HEK293T (cell line): ENCODE results near the gene MCMBP.
A peak's percentile ranks its signal among the peaks of the same experiment; 100 is the strongest.
"Not testable (repeated sequence)": the region's sequence is repeated elsewhere in the genome, so short reads cannot be mapped to it uniquely, and the experiment has no call there.

Experiments used
- CTCF ChIA-PET: fragments of 350-600 bp; formaldehyde crosslinking; extraction: SDS; loops from one replicate; lab custom pipeline; 2021; ENCODE audit warnings: antibody characterized with exemption, inconsistent platforms; lab: Yijun Ruan, JAX
- POLR2A ChIA-PET: fragments of 350-600 bp; formaldehyde crosslinking; extraction: SDS; loops from one replicate; lab custom pipeline; 2020; ENCODE audit warnings: antibody characterized with exemption, inconsistent platforms; lab: Yijun Ruan, JAX
- DNase-seq: peaks from one replicate; pipeline ENCODE4 v3.0.0; 2012; ENCODE audit warnings: mixed read lengths; ENCODE audit errors: extremely low spot score
- BHLHE40 ChIP-seq: fragments of 450-650 bp; IDR thresholded peaks from 2 replicates; pipeline ENCODE4 v1.6.1; 2016; ENCODE audit warnings: mild to moderate bottlenecking, moderate library complexity, borderline replicate concordance
- ELF4 ChIP-seq: fragments of 450-650 bp; IDR thresholded peaks from 2 replicates; pipeline ENCODE4 v1.6.1; 2017; ENCODE audit warnings: antibody characterized with exemption
- FOXA1 ChIP-seq: fragments of 450-650 bp; IDR thresholded peaks from 2 replicates; pipeline ENCODE4 v1.6.1; 2016; ENCODE audit warnings: mild to moderate bottlenecking
- FOXK2 ChIP-seq: fragments of 450-650 bp; IDR thresholded peaks from 2 replicates; pipeline ENCODE4 v1.6.1; 2016; ENCODE audit warnings: mild to moderate bottlenecking
- FOXM1 ChIP-seq: fragments of 450-650 bp; IDR thresholded peaks from 2 replicates; pipeline ENCODE4 v1.6.1; 2017; ENCODE audit warnings: mild to moderate bottlenecking, borderline replicate concordance
- L3MBTL2 ChIP-seq: fragments of 450-650 bp; conservative IDR thresholded peaks from 2 replicates; pipeline ENCODE4 v1.6.1; 2016; ENCODE audit warnings: mild to moderate bottlenecking
- LEF1 ChIP-seq: fragments of 450-650 bp; IDR thresholded peaks from 2 replicates; pipeline ENCODE4 v1.6.1; 2017; ENCODE audit warnings: mild to moderate bottlenecking, borderline replicate concordance
- NFRKB ChIP-seq: fragments of 450-650 bp; IDR thresholded peaks from 2 replicates; pipeline ENCODE4 v1.6.1; 2016; ENCODE audit warnings: mild to moderate bottlenecking, moderate library complexity
- SUZ12 ChIP-seq: fragments of 450-650 bp; IDR thresholded peaks from 2 replicates; pipeline ENCODE4 v1.6.1; 2016; ENCODE audit warnings: mild to moderate bottlenecking
- ZNF384 ChIP-seq: fragments of 450-650 bp; IDR thresholded peaks from 2 replicates; pipeline ENCODE4 v1.6.1; 2016
- TF ChIP-seq, protein P1 (sequence below): fragments of 450-650 bp; IDR thresholded peaks from 2 replicates; pipeline ENCODE4 v1.6.1; 2016

The MCMBP gene

GRCh38 chr10:119893074-119893473, 20.4 kb upstream of the MCMBP start:
- DNase-seq = no peak
- CTCF ChIA-PET = no interaction called here
- POLR2A ChIA-PET = interaction anchor here (1.0 to 1.4 kb wide), 16 partner anchors 8 to 686 kb away, joined by 3 to 28 read pairs (median 4); partner anchors contain the start of genes INPP5F and MCMBP
- TF ChIP-seq LEF1 (no peak), ZNF384 (peak; percentile 59; the same call in 1 of the 2 replicates)

DNA sequence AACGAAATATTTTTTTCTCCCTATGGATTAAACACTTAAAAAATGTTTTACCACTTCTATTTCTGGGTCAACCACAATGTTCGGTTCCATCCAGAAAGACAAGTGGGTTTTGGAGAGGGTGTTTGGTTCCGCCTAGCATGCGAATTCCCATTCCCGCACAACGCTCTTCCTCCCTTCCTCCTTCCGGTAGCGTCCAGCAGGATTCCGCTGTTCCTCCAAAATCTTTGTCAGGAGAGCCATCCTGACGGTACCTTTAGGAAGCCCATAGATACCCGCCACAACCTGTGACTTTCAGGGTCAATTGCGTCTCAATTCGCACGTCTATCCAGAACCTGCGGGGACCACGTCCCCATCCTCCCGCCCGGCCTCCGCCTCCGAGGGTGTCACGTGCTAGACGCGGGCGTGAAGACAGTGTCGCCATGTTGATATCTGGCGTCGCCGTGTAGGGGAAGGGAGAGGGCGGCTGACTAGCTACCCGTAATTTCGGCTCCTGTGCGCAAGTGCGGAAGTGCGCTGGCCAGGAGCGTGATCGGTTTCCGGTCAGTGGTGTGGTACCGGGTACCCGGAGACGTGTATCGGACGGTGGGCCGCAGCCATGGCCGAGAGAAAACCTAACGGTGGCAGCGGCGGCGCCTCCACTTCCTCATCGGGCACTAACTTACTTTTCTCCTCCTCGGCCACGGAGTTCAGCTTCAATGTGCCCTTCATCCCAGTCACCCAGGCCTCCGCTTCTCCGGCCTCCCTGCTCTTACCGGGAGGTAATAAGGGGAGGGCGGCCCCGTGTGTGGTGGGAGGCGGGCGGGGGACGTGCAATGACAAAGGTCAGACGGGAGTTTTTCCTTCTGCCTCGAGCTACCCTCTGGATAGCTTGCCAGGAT, 19.8 kb upstream of the MCMBP start, which contains the start of gene SEC23IP:
SEC23IP (plus strand) TSS at position 543 of the 878 bp plus-strand sequence; CDS start at position 596, 53 bp downstream.
- ChIA-PET CTCF (no interaction called here), POLR2A (interaction anchor here (0.6 to 1.4 kb wide), 20 partner anchors 9 to 686 kb away, joined by 3 to 28 read pairs (median 3); partner anchors contain the start of genes BAG3, INPP5F and MCMBP)
- TF ChIP-seq, protein P1, sequence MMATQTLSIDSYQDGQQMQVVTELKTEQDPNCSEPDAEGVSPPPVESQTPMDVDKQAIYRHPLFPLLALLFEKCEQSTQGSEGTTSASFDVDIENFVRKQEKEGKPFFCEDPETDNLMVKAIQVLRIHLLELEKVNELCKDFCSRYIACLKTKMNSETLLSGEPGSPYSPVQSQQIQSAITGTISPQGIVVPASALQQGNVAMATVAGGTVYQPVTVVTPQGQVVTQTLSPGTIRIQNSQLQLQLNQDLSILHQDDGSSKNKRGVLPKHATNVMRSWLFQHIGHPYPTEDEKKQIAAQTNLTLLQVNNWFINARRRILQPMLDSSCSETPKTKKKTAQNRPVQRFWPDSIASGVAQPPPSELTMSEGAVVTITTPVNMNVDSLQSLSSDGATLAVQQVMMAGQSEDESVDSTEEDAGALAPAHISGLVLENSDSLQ = no peak
- TF ChIP-seq NFRKB (peak; percentile 34; the same call in 1 of the 2 replicates), BHLHE40 (no peak), SUZ12 (no peak), L3MBTL2 (peak; percentile 98), ELF4 (peak; percentile 85), FOXA1 (no peak), FOXK2 (peak; percentile 79; the same call in 1 of the 2 replicates), ZNF384 (no peak), FOXM1 (no peak)
- DNase-seq = peak; percentile 98

GRCh38 chr10:119891849-119892187, 19.2 kb upstream of the MCMBP start:
- ChIA-PET CTCF (interaction anchor here (1.2 kb wide), 1 partner anchor 20 kb away, joined by 3 read pairs; no protein-coding TSS in a partner anchor), POLR2A (interaction anchor here (0.6 to 1.4 kb wide), 19 partner anchors 8 to 283 kb away, joined by 3 to 28 read pairs (median 3); partner anchors contain the start of genes BAG3, INPP5F and MCMBP)
- not testable (repeated sequence) for DNase-seq

DNA sequence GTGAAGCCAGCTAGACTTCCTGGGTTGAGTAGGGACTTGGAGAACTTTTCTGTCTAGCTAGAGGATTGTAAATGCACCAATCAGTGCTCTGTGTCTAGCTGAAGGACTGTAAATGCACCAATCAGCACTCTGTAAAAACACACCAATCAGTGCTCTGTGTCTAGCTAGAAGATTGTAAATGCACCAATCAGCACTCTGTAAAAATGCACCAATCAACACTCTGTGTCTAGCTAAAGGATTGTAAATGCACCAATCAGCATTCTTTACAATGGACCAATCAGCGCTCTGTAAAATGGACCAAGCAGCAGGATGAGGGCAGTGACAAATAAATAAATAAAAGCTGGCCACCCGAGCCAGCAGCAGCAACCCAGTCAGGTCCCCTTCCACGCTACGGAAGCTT, 17.7 kb upstream of the MCMBP start:
- DNase-seq, CTCF ChIA-PET: not testable (repeated sequence)
- POLR2A ChIA-PET = interaction anchor here (0.6 to 1.6 kb wide), 2 partner anchors 17 to 164 kb away, joined by 3 to 13 read pairs; partner anchors contain the start of genes INPP5F and MCMBP

DNA sequence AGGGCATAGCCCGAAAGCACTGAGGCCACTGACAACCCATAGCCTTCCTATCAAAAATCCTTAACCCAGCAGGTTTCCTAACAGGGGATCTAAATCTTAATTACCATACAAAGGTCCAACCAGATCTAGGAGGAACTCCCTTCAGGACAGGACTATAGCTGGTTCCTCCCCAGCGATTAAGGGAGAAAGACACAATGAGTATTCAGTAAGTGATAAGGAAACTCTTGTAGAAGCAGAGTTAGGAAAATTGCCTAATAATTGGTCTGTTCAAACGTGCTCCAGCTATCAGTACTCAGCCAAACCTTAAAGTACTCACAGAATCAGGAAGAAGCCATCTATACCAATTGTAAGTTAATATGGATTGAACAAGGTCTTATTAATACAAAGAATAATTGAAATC, 16.6 kb upstream of the MCMBP start:
- DNase-seq, CTCF ChIA-PET: not testable (repeated sequence)
- POLR2A ChIA-PET = interaction anchor here (1.6 kb wide), 1 partner anchor 16 kb away, joined by 13 read pairs; the partner anchor contains the start of gene MCMBP

- DNase-seq, POLR2A ChIA-PET, CTCF ChIA-PET: not testable (repeated sequence)
Observed at GRCh38 chr10:119888715-119889114, 16.1 kb upstream of the MCMBP start.

- CTCF ChIA-PET, DNase-seq: not testable (repeated sequence)
- POLR2A ChIA-PET = interaction anchor here (2.2 kb wide), 1 partner anchor 14 kb away, joined by 10 read pairs; the partner anchor contains the start of gene MCMBP
Observed at GRCh38 chr10:119886070-119886469, 13.4 kb upstream of the MCMBP start.

DNA sequence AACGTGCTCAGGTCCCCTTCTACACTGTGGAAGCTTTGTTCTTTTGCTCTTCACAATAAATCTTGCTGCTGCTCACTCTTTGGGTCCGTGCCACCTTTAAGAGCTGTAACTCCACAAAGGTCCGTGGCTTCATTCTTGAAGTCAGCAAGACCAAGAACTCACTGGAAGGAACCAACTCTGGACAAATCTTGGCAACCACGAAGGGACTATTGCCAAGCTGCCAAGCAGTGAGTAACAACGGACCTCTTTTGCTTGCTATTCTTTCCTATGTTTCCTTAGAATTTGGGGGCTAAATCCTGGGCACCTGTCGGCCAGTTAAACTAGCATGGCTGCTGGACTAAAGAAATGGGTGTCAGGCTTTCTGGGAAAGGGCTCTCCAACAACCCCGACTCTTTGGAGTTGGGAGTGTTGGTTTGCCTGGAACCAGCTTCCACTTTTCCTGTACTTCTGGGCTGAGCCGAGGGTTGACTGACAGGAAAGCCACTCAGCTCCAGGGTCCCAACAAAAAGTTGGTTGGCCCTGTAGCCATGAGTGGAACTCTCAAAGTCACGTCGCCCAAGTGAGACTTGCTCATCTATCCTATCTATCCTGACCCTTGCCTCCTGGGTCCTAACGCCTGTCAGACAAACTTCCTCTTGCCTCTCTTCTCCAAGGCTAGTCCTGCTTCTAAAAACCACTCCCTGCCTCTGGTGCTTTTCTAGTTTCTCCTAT, 11.4 kb upstream of the MCMBP start:
- POLR2A ChIA-PET = interaction anchor here (1.6 to 1.8 kb wide), 2 partner anchors 8 to 11 kb away, joined by 7 to 8 read pairs; partner anchors contain the start of genes MCMBP and SEC23IP
- DNase-seq, CTCF ChIA-PET: not testable (repeated sequence)

- ChIA-PET POLR2A (no interaction called here), CTCF (no interaction called here)
- TF ChIP-seq FOXA1 = no peak
- TF ChIP-seq ZNF384 = no peak
Observed at GRCh38 chr10:119878524-119878923, 5.9 kb upstream of the MCMBP start.

More at GRCh38 chr10:119878524-119878923, 5.9 kb upstream of the MCMBP start:
- no peak for DNase-seq
